GM12892 (cell line): ENCODE measurements around the gene PRR27.
"Not testable (repeated sequence)": the region's sequence is repeated elsewhere in the genome, so short reads cannot be mapped to it uniquely, and the experiment has no call there.

Source experiments
- DNase-seq: peaks from one replicate; pipeline ENCODE4 v3.0.0; 2011; ENCODE audit not compliant: insufficient read length
- FAIRE-seq: peaks from 2 replicates; lab custom pipeline; 2011; peaks lifted over from hg19 to GRCh38; lab: Jason Lieb, UNC
- POLR2A ChIP-seq: IDR thresholded peaks from 2 replicates; pipeline ENCODE4 v1.6.1; 2011; ENCODE audit warnings: low read depth, low read length, control low read depth
- POLR2AphosphoS5 ChIP-seq: IDR thresholded peaks from 2 replicates; pipeline ENCODE4 v1.6.1; 2011; ENCODE audit warnings: low read depth, low read length, control low read depth
- TAF1 ChIP-seq: IDR thresholded peaks from 2 replicates; pipeline ENCODE4 v1.6.1; 2011; ENCODE audit warnings: low read depth, mild to moderate bottlenecking, control low read depth, low read length, borderline replicate concordance

Gene PRR27

DNA sequence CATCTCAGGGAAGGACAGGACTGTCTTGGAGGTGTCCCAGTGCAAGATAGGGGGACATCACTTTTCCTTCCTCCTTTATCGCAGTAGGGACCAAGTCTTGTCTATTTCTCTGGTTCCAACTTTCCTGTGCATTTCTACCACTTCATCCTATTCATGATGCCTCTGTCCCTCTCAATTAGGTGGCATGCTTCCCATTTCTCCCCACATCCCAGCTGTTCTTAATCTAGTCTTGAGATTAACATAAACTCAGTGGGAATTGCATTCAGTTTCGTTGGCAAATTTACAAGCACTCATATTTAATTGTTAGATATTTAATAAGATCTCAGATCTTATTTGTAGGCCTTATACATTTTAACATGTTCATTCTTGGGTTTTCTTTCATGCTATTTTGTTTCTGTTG lies 25.8 kb downstream of the PRR27 start:
- FAIRE-seq: no peak
- DNase-seq: no peak
- TF ChIP-seq TAF1 (no peak), POLR2A (no peak), POLR2AphosphoS5 (no peak)

GRCh38 chr4:70181864-70182263 lies 27.8 kb downstream of the PRR27 start:
- TF ChIP-seq TAF1 (no peak), POLR2AphosphoS5 (no peak), POLR2A (no peak)
- FAIRE-seq (no peak), DNase-seq (no peak)

- FAIRE-seq (peak; percentile 61), DNase-seq (no peak)
- no peak for TF ChIP-seq TAF1
These were observed 28.6 kb downstream of the PRR27 start for GRCh38 chr4:70182517-70183167.

DNA sequence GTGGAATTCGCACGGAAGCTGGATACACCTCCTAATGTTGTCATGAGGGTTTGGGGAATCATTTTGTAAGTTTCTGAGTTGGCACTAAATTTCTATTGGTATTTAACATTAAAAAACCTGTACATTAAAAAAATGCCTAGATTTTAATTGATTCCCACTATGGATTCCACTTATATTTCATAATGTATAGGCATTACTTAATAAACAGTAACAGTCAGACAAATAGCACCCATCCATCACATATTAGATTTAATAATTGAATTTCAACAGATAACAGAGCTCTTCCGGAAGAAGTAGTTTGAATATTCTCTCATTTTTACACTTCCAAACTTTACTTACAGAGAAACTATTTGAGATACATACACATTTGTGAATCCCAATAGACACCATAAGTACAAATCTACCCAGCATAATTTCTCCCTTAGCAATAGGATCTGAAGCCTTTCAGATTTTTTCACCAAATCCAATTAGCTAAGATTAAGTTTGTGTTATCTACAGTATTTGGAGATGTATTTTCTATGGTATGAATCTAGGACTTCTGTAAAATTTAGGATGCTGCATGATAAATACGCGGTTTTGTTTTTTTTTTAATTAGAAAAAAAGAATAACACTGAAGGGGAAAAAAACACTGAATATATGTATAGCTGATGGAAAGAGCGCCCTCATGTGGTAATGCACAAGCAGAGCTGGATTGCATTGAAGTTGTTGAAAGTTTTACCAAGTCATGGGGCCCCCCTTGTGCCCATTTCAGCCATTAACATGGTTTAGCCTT lies 29.3 kb downstream of the PRR27 start:
- DNase-seq (no peak), FAIRE-seq (no peak)
- no peak for TF ChIP-seq POLR2A
- no peak for TF ChIP-seq POLR2AphosphoS5
- no peak for TF ChIP-seq TAF1

GRCh38 chr4:70183940-70184246 lies 29.9 kb downstream of the PRR27 start:
- FAIRE-seq (no peak), DNase-seq (no peak)
- TF ChIP-seq TAF1 (no peak), POLR2A (no peak), POLR2AphosphoS5 (no peak)

DNA sequence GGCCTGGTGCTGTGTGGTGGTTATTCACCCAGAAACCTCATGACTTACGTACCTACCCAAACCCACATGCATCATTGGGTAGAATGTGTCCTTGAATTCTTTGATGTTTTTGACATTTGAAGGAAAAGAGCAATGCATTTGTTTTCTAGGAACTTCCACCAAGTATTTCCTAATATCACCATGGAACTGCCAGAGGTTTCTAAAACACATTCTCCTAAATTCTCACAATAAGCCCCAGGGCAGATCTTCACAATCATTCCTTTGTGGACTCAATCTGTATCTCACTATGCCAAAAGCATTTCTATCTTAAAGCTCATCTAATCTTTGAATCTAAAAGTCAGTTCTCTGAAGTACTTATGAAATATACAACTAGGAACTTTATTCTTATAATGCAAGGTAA lies 33.2 kb downstream of the PRR27 start:
- TF ChIP-seq POLR2AphosphoS5 (no peak), TAF1 (no peak), POLR2A (no peak)
- no peak for FAIRE-seq
- DNase-seq: no peak

DNA sequence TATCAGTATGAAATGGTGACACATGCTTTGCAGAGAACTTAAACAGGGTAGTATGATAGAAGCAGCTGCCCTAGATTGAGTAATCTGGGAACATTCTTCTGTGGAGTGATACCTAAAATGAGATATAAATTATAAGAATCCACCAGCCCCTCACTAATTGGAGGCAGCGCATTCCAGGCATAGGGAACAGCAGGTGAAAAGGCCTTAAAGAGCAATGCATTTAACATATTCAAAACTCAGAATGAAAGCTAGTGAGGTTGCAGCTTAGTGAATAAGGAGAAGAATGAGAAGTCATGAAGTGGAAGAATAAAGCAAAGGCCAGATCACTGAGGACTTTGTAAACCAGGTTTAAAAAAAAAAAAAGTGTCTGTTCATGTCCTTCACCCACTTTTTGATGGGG lies 36.5 kb downstream of the PRR27 start:
- no peak for FAIRE-seq
- no peak for TF ChIP-seq TAF1
- DNase-seq: no peak

DNA sequence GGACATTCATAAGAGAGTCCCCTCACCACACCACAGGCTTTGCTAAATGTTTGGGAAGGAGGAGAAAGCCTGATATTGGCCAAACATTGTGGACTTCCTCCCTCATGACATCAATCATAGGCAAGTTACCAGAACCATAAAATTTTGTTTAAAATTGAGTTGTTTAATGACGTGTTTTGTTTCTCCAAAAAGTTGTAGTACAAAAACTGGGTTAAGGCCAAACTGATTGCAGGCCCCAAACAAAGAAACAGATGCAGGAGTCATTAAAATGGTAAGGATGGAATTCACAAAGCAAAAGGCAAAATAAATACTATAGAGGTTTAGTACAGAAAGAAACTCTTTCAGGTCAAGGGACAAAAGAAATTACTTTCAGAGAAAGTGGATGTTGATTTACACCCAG lies 37.6 kb downstream of the PRR27 start:
- TF ChIP-seq TAF1: no peak
- TF ChIP-seq POLR2AphosphoS5: no peak
- FAIRE-seq: no peak

GRCh38 chr4:70192895-70193294 lies 38.9 kb downstream of the PRR27 start:
- DNase-seq (no peak), FAIRE-seq (no peak)
- TF ChIP-seq TAF1 (no peak), POLR2A (no peak), POLR2AphosphoS5 (no peak)

More for the DNA sequence above, 37.6 kb downstream of the PRR27 start:
- no peak for DNase-seq

DNA sequence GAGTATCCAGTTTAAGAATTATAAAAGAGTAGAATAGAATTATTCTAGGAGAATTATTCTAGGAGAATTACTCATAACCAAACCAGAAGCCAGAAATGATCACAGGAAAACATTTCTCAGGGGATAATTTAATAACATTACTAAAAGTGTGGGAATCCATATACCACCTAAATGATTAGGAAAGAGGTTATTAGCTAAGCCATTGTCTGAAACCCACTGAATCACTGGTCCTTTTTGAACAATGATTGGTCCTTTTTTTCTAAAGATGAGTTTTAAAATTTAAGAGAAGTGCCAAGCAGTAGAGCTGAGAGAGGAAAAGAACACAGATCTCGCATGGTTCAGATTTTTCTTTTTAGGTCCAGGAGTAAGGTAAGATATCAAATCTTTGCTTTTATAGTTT lies 41.4 kb downstream of the PRR27 start, which contains the start of gene ODAM:
ODAM (plus strand) TSS at position 301 of the 400 bp plus-strand sequence. CDS start 819 bp downstream, outside the sequence.
- no peak for DNase-seq
- no peak for FAIRE-seq
- TF ChIP-seq POLR2AphosphoS5 (no peak), POLR2A (no peak), TAF1 (no peak)

- DNase-seq (no peak), FAIRE-seq (no peak)
- TF ChIP-seq POLR2AphosphoS5 (no peak), TAF1 (no peak)
These were observed 42.8 kb downstream of the PRR27 start for GRCh38 chr4:70196857-70197256.

- TF ChIP-seq POLR2A: no peak
- FAIRE-seq: no peak
These were observed 43.8 kb downstream of the PRR27 start for GRCh38 chr4:70197842-70198241.

GRCh38 chr4:70203601-70204000 lies 49.6 kb downstream of the PRR27 start:
- no peak for DNase-seq
- no peak for TF ChIP-seq POLR2AphosphoS5
- TF ChIP-seq POLR2A: no peak
- no peak for TF ChIP-seq TAF1
- no peak for FAIRE-seq

More at GRCh38 chr4:70197842-70198241, 43.8 kb downstream of the PRR27 start:
- no peak for DNase-seq

- not testable (repeated sequence) for FAIRE-seq, DNase-seq
These were observed 58.7 kb downstream of the PRR27 start for GRCh38 chr4:70212752-70213151.
